Mesenchymal stem cell (in vitro differentiated cells and primary cell): ENCODE measurements around the gene SCARB2.

Source experiments
- DNase-seq: peaks from one replicate; pipeline ENCODE4 v3.0.0-alpha.2; 2013
- H2AFZ ChIP-seq: one replicate; pipeline ENCODE4 v1.6.1; 2013; ENCODE audit warnings: low read depth, mild to moderate bottlenecking, control low read depth, inconsistent platforms, low read length, moderate library complexity
- H2AK5ac ChIP-seq: 2 replicates; pipeline ENCODE4 v1.6.1; 2013; ENCODE audit warnings: low read length, moderate library complexity, mild to moderate bottlenecking, inconsistent platforms; ENCODE audit not compliant: severe bottlenecking
- H2BK120ac ChIP-seq: one replicate; pipeline ENCODE4 v1.6.1; 2013; ENCODE audit warnings: low read depth, mild to moderate bottlenecking, inconsistent platforms, low read length, moderate library complexity
- H2BK12ac ChIP-seq, 2 experiments: one replicate each; pipeline ENCODE4 v1.6.1; 2013; ENCODE audit warnings: inconsistent platforms in 2 of 2, low read length in 2 of 2, mild to moderate bottlenecking in 2 of 2, moderate library complexity in 2 of 2, control low read depth in 1 of 2
- H2BK15ac ChIP-seq: one replicate; pipeline ENCODE4 v1.6.1; 2013; ENCODE audit warnings: mild to moderate bottlenecking, low read depth, inconsistent platforms; ENCODE audit not compliant: poor library complexity, severe bottlenecking
- H2BK5ac ChIP-seq: 2 replicates; pipeline ENCODE4 v1.6.1; 2013; ENCODE audit warnings: low read depth, mild to moderate bottlenecking, low read length, control low read depth, inconsistent platforms; ENCODE audit not compliant: poor library complexity, severe bottlenecking
- H3K14ac ChIP-seq, 2 experiments: one replicate each; pipeline ENCODE4 v1.6.1; 2013; ENCODE audit warnings: inconsistent platforms in 2 of 2, low read length in 2 of 2, control low read depth in 1 of 2, mild to moderate bottlenecking in 1 of 2, moderate library complexity in 1 of 2
- H3K18ac ChIP-seq, 2 experiments: one replicate each; pipeline ENCODE4 v1.6.1; 2013; ENCODE audit warnings: inconsistent platforms in 2 of 2, low read length in 2 of 2, control low read depth in 1 of 2, low read depth in 1 of 2, mild to moderate bottlenecking in 1 of 2
- H3K23ac ChIP-seq, 2 experiments: one replicate each; pipeline ENCODE4 v1.6.1; 2013; ENCODE audit warnings: inconsistent platforms in 2 of 2, low read length in 2 of 2, mild to moderate bottlenecking in 2 of 2, moderate library complexity in 2 of 2, control low read depth in 1 of 2
- H3K27ac ChIP-seq: 2 replicates; pipeline ENCODE4 v1.5.1; 2013; ENCODE audit warnings: mild to moderate bottlenecking, moderate library complexity, low read length, control low read depth, inconsistent platforms; ENCODE audit not compliant: poor library complexity, severe bottlenecking
- H3K27me3 ChIP-seq, 2 experiments: 2 replicates each; pipeline versions ENCODE4 v1.6.1 to v1.7.0; 2013; ENCODE audit warnings: low read length in 2 of 2, mild to moderate bottlenecking in 2 of 2, moderate library complexity in 2 of 2, control low read depth in 1 of 2, inconsistent platforms in 1 of 2; ENCODE audit not compliant: control insufficient read depth in 1 of 2, insufficient read depth in 1 of 2
- H3K36me3 ChIP-seq, 2 experiments: 2 replicates each; pipeline versions ENCODE4 v1.6.1 to v1.7.0; 2013; ENCODE audit warnings: low read length in 2 of 2, control low read depth in 1 of 2, inconsistent platforms in 1 of 2, low read depth in 1 of 2, mild to moderate bottlenecking in 1 of 2; ENCODE audit not compliant: insufficient read depth in 2 of 2, control insufficient read depth in 1 of 2
- H3K4ac ChIP-seq, 2 experiments: one replicate each; pipeline ENCODE4 v1.6.1; 2013; ENCODE audit warnings: inconsistent platforms in 2 of 2, low read length in 2 of 2, mild to moderate bottlenecking in 2 of 2, moderate library complexity in 2 of 2, control low read depth in 1 of 2, low read depth in 1 of 2
- H3K4me1 ChIP-seq: 2 replicates; pipeline ENCODE4 v1.6.1; 2013; ENCODE audit warnings: low read depth, low read length, control low read depth; ENCODE audit not compliant: control insufficient read depth, insufficient read depth
- H3K4me2 ChIP-seq: 2 replicates; pipeline ENCODE4 v1.6.1; 2013; ENCODE audit warnings: low read length, mild to moderate bottlenecking, inconsistent platforms; ENCODE audit not compliant: poor library complexity, severe bottlenecking
- H3K4me3 ChIP-seq, 2 experiments: 2 replicates each; pipeline versions ENCODE4 v1.5.1 to v1.7.0; 2013; ENCODE audit warnings: low read length in 2 of 2, mild to moderate bottlenecking in 2 of 2, control low read depth in 1 of 2, low read depth in 1 of 2; ENCODE audit not compliant: insufficient read depth in 1 of 2
- H3K79me1 ChIP-seq: replicated peaks from 2 replicates; pipeline ENCODE4 v1.6.1; 2013; ENCODE audit warnings: mild to moderate bottlenecking, control low read depth, low read length, inconsistent platforms; ENCODE audit not compliant: poor library complexity, severe bottlenecking
- H3K9ac ChIP-seq: 2 replicates; pipeline ENCODE4 v1.7.0; 2013; ENCODE audit warnings: mild to moderate bottlenecking, low read length, moderate library complexity
- H3K9me3 ChIP-seq: 2 replicates; pipeline ENCODE4 v1.7.0; 2013; ENCODE audit warnings: mild to moderate bottlenecking, low read length; ENCODE audit not compliant: control insufficient read depth
- H4K8ac ChIP-seq: one replicate; pipeline ENCODE4 v1.6.1; 2013; ENCODE audit warnings: inconsistent platforms, mild to moderate bottlenecking, low read length, moderate library complexity
- H4K91ac ChIP-seq: one replicate; pipeline ENCODE4 v1.6.1; 2013; ENCODE audit warnings: mild to moderate bottlenecking, low read length, inconsistent platforms
- WGBS: methylation state at CpG from one replicate; pipeline ENCODE4 v1.1.7; 2013; ENCODE audit warnings: mixed read lengths; 5-methylcytosine and 5-hydroxymethylcytosine counted together

The SCARB2 gene

DNA sequence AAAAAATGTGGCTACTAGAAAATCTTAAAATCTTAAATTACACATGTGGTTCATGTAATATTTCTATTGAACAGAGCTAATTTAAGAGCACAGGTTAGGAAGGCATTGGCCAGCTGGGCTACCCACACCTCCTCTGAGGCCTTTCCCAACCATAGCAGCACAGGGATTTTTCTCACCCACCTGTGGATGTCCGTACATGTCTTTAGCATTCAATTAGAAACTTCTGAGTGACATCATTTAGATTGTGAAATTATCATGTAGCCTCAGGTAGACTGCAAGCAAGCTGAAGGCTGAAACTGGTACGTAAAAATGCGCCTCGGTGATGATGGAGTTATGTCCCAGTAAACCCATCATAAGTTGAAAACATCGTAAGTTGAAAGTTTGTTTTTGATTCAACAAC, 31.2 kb downstream of the SCARB2 start:
- H3K14ac ChIP-seq, result no peak overlapping the region
- WGBS, result 100% methylated on average over 5 of the region's 5 CpGs
- H2AK5ac ChIP-seq, result no peak overlapping the region
- H3K18ac ChIP-seq, result no peak overlapping the region
- H2BK5ac ChIP-seq, result no peak overlapping the region
- peaks cover 38% of the 10 kb centered on the region for H3K79me1 ChIP-seq
- no peak overlapping the region for H3K4ac ChIP-seq
- H3K27me3 ChIP-seq, result no peaks in the 10 kb centered on the region
- DNase-seq, result no peak
- no peak overlapping the region for H4K8ac ChIP-seq
- no peak overlapping the region for H3K9ac ChIP-seq
- H4K91ac ChIP-seq, result no peak overlapping the region
- H2AFZ ChIP-seq, result no peak overlapping the region
- H3K36me3 ChIP-seq, result peaks cover 10 to 64% of the 10 kb centered on the region in 2 experiments
- H3K27ac ChIP-seq, result no peak overlapping the region
- no peaks in the 10 kb centered on the region for H3K9me3 ChIP-seq
- no peak overlapping the region for H3K4me3 ChIP-seq
- no peak overlapping the region for H3K23ac ChIP-seq
- H2BK12ac ChIP-seq, result no peak overlapping the region
- no peaks in the 10 kb centered on the region for H3K4me1 ChIP-seq
- H3K4me2 ChIP-seq, result no peak overlapping the region
- H2BK15ac ChIP-seq, result no peak overlapping the region
- no peak overlapping the region for H2BK120ac ChIP-seq

- Histone ChIP-seq H4K91ac (no peak overlapping the region), H2BK5ac (no peak overlapping the region), H3K79me1 (peaks cover 32% of the 10 kb centered on the region), H3K4me1 (no peaks in the 10 kb centered on the region), H3K23ac (no peak overlapping the region), H3K9me3 (no peaks in the 10 kb centered on the region), H2AFZ (no peak overlapping the region), H2BK12ac (no peak overlapping the region), H3K36me3 (peaks cover 4 to 62% of the 10 kb centered on the region in 2 experiments), H3K4ac (no peak overlapping the region), H3K18ac (no peak overlapping the region), H2BK120ac (no peak overlapping the region), H3K27me3 (no peaks in the 10 kb centered on the region), H3K14ac (no peak overlapping the region), H4K8ac (no peak overlapping the region), H3K9ac (peak overlapping the region; percentile 28), H2AK5ac (no peak overlapping the region), H2BK15ac (no peak overlapping the region), H3K4me2 (no peak overlapping the region), H3K4me3 (no peak overlapping the region), H3K27ac (no peak overlapping the region)
- 64% methylated on average over 11 of the region's 11 CpGs for WGBS
- DNase-seq, result peak; percentile 81
These were observed 34.0 kb downstream of the SCARB2 start for GRCh38 chr4:76179398-76180318.

DNA sequence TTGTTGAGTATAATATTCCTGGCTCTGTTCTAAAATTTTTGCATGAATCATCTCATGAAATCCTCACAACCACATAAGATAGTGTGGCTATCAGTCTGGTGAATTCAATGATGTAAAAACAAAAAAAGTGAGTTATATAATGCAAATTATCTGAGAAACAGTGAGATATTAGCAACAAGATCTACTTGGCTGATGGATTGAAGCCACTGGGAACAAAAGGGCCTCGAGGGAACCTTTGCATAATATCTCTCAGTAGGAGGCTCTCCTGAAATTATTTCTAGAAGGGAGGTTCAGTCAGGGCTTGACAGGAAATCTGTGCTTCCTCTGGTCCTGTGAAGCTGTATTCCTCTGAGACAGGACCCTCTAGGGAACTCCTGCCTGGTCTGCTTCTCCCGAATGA, 35.3 kb downstream of the SCARB2 start:
- Histone ChIP-seq H2AFZ (no peak overlapping the region), H3K4me1 (no peaks in the 10 kb centered on the region), H4K8ac (no peak overlapping the region), H3K4me2 (no peak overlapping the region), H2BK15ac (no peak overlapping the region), H3K4me3 (no peak overlapping the region), H3K79me1 (peaks cover 31% of the 10 kb centered on the region), H2BK120ac (no peak overlapping the region), H2AK5ac (no peak overlapping the region), H4K91ac (no peak overlapping the region), H3K27ac (no peak overlapping the region), H3K9me3 (no peaks in the 10 kb centered on the region), H2BK12ac (no peak overlapping the region), H3K23ac (no peak overlapping the region), H3K36me3 (peaks cover 13 to 65% of the 10 kb centered on the region in 2 experiments), H3K14ac (no peak overlapping the region), H3K4ac (no peak overlapping the region), H3K18ac (no peak overlapping the region), H3K9ac (peak overlapping the region; percentile 28), H2BK5ac (no peak overlapping the region), H3K27me3 (no peaks in the 10 kb centered on the region)
- no peak for DNase-seq
- WGBS, result 94% methylated on average over 2 of the region's 2 CpGs

DNA sequence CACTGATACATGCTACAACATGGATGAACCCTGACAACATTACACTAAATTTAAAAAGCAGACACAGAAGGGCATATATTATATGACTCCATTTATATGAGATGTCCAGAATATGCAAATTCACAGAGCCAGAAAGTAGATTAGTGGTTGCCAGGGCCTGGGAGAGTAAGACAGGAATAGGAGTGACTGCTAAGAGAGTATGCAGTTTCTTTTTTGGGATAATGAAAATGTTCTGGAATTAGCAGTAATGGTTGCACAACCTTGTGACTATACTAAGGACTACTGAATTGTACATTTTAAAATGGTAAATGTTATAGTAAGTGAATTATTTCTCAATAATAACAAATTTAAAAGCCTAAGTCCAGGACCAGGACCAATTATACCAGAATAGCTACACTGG, 35.9 kb downstream of the SCARB2 start:
- H2AFZ ChIP-seq, result no peak overlapping the region
- H2BK15ac ChIP-seq, result no peak overlapping the region
- H3K4me2 ChIP-seq, result no peak overlapping the region
- H3K9me3 ChIP-seq, result no peaks in the 10 kb centered on the region
- no peak overlapping the region for H2BK120ac ChIP-seq
- H3K36me3 ChIP-seq, result peaks cover 15 to 67% of the 10 kb centered on the region in 2 experiments
- no peak overlapping the region for H3K4me3 ChIP-seq
- DNase-seq, result no peak
- no peak overlapping the region for H4K91ac ChIP-seq
- no peak overlapping the region for H3K4ac ChIP-seq
- no peak overlapping the region for H3K9ac ChIP-seq
- no peak overlapping the region for H2BK5ac ChIP-seq
- no peak overlapping the region for H2AK5ac ChIP-seq
- H2BK12ac ChIP-seq, result no peak overlapping the region
- no peak overlapping the region for H3K27ac ChIP-seq
- H3K79me1 ChIP-seq, result peaks cover 28% of the 10 kb centered on the region
- H3K18ac ChIP-seq, result no peak overlapping the region
- no peak overlapping the region for H4K8ac ChIP-seq
- H3K23ac ChIP-seq, result no peak overlapping the region
- no peaks in the 10 kb centered on the region for H3K27me3 ChIP-seq
- no peak overlapping the region for H3K14ac ChIP-seq
- no peaks in the 10 kb centered on the region for H3K4me1 ChIP-seq
